ENCODE measurements around the gene ADAMTS3. TPM values are rescaled to one million over a fixed set of nuclear protein-coding genes. Genes with fewer than 3 reads are reported as not detected.

Gene ADAMTS3
- total and polyA plus RNA-seq, 2 experiments from 2014 or later: 1.2 to 3.7 TPM

GRCh38 chr4:72344418-72344817 is 224.6 kb downstream of the ADAMTS3 start:
- Histone ChIP-seq H3K27ac (ENCODE audit: low read depth) (no peak overlapping the region), H3K79me2 (replicated peaks; ENCODE audit: insufficient read depth) (no peaks in the 10 kb centered on the region), H3F3A (replicated peaks; ENCODE audit: low read depth) (no peaks in the 10 kb centered on the region), H3K36me3 (ENCODE audit: insufficient read depth) (no peaks in the 10 kb centered on the region), H3K27me3 (ENCODE audit: insufficient read depth) (no peaks in the 10 kb centered on the region), H3K4me1 (ENCODE audit: insufficient read depth) (no peaks in the 10 kb centered on the region), H4K20me1 (replicated peaks; ENCODE audit: insufficient read depth) (no peaks in the 10 kb centered on the region), H3K4me2 (no peak overlapping the region), H3K9me2 (ENCODE audit: insufficient read depth) (no peaks in the 10 kb centered on the region), H2AFZ (no peak overlapping the region), H3K4me3 (no peak overlapping the region)
- no peaks in the 10 kb centered on the region for H3K36me3 Mint-ChIP-seq (ENCODE audit: low read depth)
- no peak for DNase-seq (ENCODE audit: low spot score)
- no peaks in the 10 kb centered on the region for H3K4me1 Mint-ChIP-seq
- H3K4me3 Mint-ChIP-seq: no peak overlapping the region
- TF ChIP-seq CREB1 (CRISPR knock-in tag; IDR thresholded peaks at IDR 0.05; ENCODE audit: low read depth) (no peak), ZNF331 (CRISPR knock-in tag; IDR thresholded peaks at IDR 0.05; ENCODE audit: low read depth) (no peak), POLR2AphosphoS5 (IDR thresholded peaks at IDR 0.05; ENCODE audit: low read depth) (no peak), EZH2 (IDR thresholded peaks at IDR 0.05; ENCODE audit: low read depth, unreplicated experiment) (no peak), CTCF (conservative IDR thresholded peaks at IDR 0.05; ENCODE audit: low read depth in 2 of 2) (no peak), NANOG (IDR thresholded peaks at IDR 0.05; ENCODE audit: borderline replicate concordance) (no peak), EZH2phosphoT487 (IDR thresholded peaks at IDR 0.05; ENCODE audit: unreplicated experiment) (no peak), STAT1 (IDR thresholded peaks at IDR 0.05; ENCODE audit: unreplicated experiment) (no peak), JUNB (IDR thresholded peaks at IDR 0.05; ENCODE audit: unreplicated experiment) (no peak), ZNF114 (CRISPR knock-in tag; IDR thresholded peaks at IDR 0.05) (no peak), REST (IDR thresholded peaks at IDR 0.05; ENCODE audit: unreplicated experiment) (no peak), ETS1 (IDR thresholded peaks at IDR 0.05) (no peak), ZNF462 (CRISPR knock-in tag; IDR thresholded peaks at IDR 0.05) (no peak)
- H3K27ac Mint-ChIP-seq: no peak overlapping the region
- no peaks in the 10 kb centered on the region for H3K9me3 Mint-ChIP-seq
- no peaks in the 10 kb centered on the region for H3K27me3 Mint-ChIP-seq (ENCODE audit: insufficient read depth, low read depth, poor library complexity)
- ATAC-seq: no peak
